K562 (cell line): ENCODE results near the gene RIOX2. TPM values are rescaled to one million over a fixed set of nuclear protein-coding genes. Genes with fewer than 3 reads are reported as not detected.

Source experiments
- ATAC-seq: fragments of 200-7000 bp; cut with Tn5 transposase; 3 replicates; pipeline ENCODE4 v1.9.1; 2020; ENCODE audit warnings: moderate library complexity
- BruUV-seq: library from RNA; stranded (reverse); fragments of 400-500 nt; replicated peaks from 2 replicates; lab custom pipeline; 2021; lab: Mats Ljungman, UMichigan
- CTCF ChIA-PET: fragments of 300-600 bp; formaldehyde crosslinking; extraction: SDS; loops from one replicate; lab custom pipeline; 2021; ENCODE audit warnings: low intra/inter-chr PET ratio; lab: Yijun Ruan, JAX
- POLR2A ChIA-PET: fragments of 300-600, 350-650 bp; sonication (Branson Sonifier 250); formaldehyde crosslinking; extraction: SDS; loops from one replicate; lab custom pipeline; 2021; ENCODE audit warnings: antibody characterized with exemption, inconsistent platforms; lab: Yijun Ruan, JAX
- DNase-seq, 4 experiments: peaks; one replicate each; pipeline versions ENCODE4 v3.0.0 to v3.0.0-alpha.2; 2011 to 2018; ENCODE audit warnings: low spot score in 3 of 4, mixed read lengths in 3 of 4; ENCODE audit errors: extremely low read depth in 1 of 4
- FAIRE-seq: peaks from 2 replicates; lab custom pipeline; 2011; peaks lifted over from hg19 to GRCh38; lab: Jason Lieb, UNC
- H2AFZ ChIP-seq: 2 replicates; pipeline ENCODE4 v1.6.0; 2011; ENCODE audit warnings: low read depth, low read length, control low read depth, inconsistent platforms
- H3K27ac ChIP-seq: fragments of 200-600 bp; 3 replicates; pipeline ENCODE4 v1.8.0; 2011; ENCODE audit warnings: low read depth, mild to moderate bottlenecking, control low read depth, inconsistent platforms, low read length, moderate library complexity, mixed read lengths; ENCODE audit errors: extremely low read depth
- H3K27me3 ChIP-seq, 2 experiments: fragments of 300-600 bp in 1 of 2; 2 replicates in 1 of 2; 3 replicates in 1 of 2; pipeline versions ENCODE4 v1.6.0 to v1.8.0; 2011; ENCODE audit warnings: inconsistent platforms in 2 of 2, low read length in 2 of 2, mild to moderate bottlenecking in 1 of 2, mixed read lengths in 1 of 2, moderate library complexity in 1 of 2; ENCODE audit not compliant: control insufficient read depth in 2 of 2, insufficient read depth in 2 of 2
- H3K36me3 ChIP-seq: fragments of 300-600 bp; 3 replicates; pipeline ENCODE4 v1.8.0; 2011; ENCODE audit warnings: mild to moderate bottlenecking, low read length, inconsistent platforms; ENCODE audit not compliant: control insufficient read depth, insufficient read depth
- H3K4me1 ChIP-seq, 2 experiments: fragments of 200-600 bp in 1 of 2; replicated peaks in 1 of 2; 2 replicates in 1 of 2; 3 replicates in 1 of 2; pipeline versions ENCODE4 v1.5.1 to v1.8.0; 2011; ENCODE audit warnings: inconsistent platforms in 2 of 2, low read length in 2 of 2, mild to moderate bottlenecking in 1 of 2, mixed read lengths in 1 of 2, moderate library complexity in 1 of 2; ENCODE audit not compliant: control insufficient read depth in 2 of 2, insufficient read depth in 2 of 2
- H3K4me2 ChIP-seq: 2 replicates; pipeline ENCODE4 v1.6.1; 2011; ENCODE audit warnings: low read length, control low read depth, inconsistent platforms, mixed read lengths; ENCODE audit not compliant: insufficient read depth
- H3K4me3 ChIP-seq: fragments of 200-600 bp; sonication (generic), shearing (Covaris generic); 2 replicates; pipeline ENCODE4 v1.5.1; 2016; ENCODE audit warnings: control low read depth, inconsistent platforms
- H3K79me2 ChIP-seq: fragments of 200-600 bp; 3 replicates; pipeline ENCODE4 v1.8.0; 2011; ENCODE audit warnings: low read length, inconsistent platforms; ENCODE audit not compliant: control insufficient read depth, insufficient read depth
- H3K9ac ChIP-seq, 2 experiments: 2 replicates each; pipeline versions ENCODE4 v1.6.0 to v1.6.1; 2011; ENCODE audit warnings: low read depth in 2 of 2, low read length in 2 of 2, control low read depth in 1 of 2, inconsistent platforms in 1 of 2, mild to moderate bottlenecking in 1 of 2, mixed read lengths in 1 of 2; ENCODE audit not compliant: insufficient read depth in 1 of 2
- H3K9me1 ChIP-seq: one replicate; pipeline ENCODE4 v1.6.0; 2011; ENCODE audit warnings: inconsistent platforms, mild to moderate bottlenecking, low read length, moderate library complexity; ENCODE audit not compliant: control insufficient read depth, insufficient read depth
- H3K9me3 ChIP-seq: replicated peaks from 2 replicates; pipeline ENCODE4 v1.5.1; 2011; ENCODE audit warnings: low read depth, low read length, inconsistent platforms; ENCODE audit not compliant: control insufficient read depth, insufficient read depth
- H4K20me1 ChIP-seq: replicated peaks from 2 replicates; pipeline ENCODE4 v1.6.1; 2011; ENCODE audit warnings: low read length, inconsistent platforms, mixed read lengths; ENCODE audit not compliant: control insufficient read depth, insufficient read depth
- FUS ChIP-seq: fragments of 200-400 bp; formaldehyde crosslinking; optimal IDR thresholded peaks from 2 replicates; pipeline ENCODE3; 2017; ENCODE audit warnings: low read depth, low read length
- L3MBTL2 ChIP-seq: fragments of 450-650 bp; IDR thresholded peaks from 2 replicates; pipeline ENCODE4 v1.6.1; 2016; ENCODE audit warnings: mild to moderate bottlenecking, moderate library complexity
- MIER1 ChIP-seq: fragments of 450-650 bp; IDR thresholded peaks from 2 replicates; pipeline ENCODE4 v1.6.1; 2016; ENCODE audit warnings: antibody characterized with exemption, mild to moderate bottlenecking, low read depth
- NFYB ChIP-seq: IDR thresholded peaks from 2 replicates; pipeline ENCODE4 v1.6.1; 2011; ENCODE audit warnings: mild to moderate bottlenecking, moderate library complexity; ENCODE audit not compliant: insufficient read length; ENCODE audit errors: extremely low read depth
- RUNX1 ChIP-seq: sonication (generic); IDR thresholded peaks from 2 replicates; pipeline ENCODE4 v1.6.1; 2016; ENCODE audit warnings: antibody characterized with exemption, low read depth
- SMARCA4 ChIP-seq: fragments of 450-650 bp; IDR thresholded peaks from 2 replicates; pipeline ENCODE4 v1.6.1; 2016
- ZNF146 ChIP-seq: IDR thresholded peaks from one replicate; pipeline ENCODE4 v1.6.1; 2018; ENCODE audit warnings: missing compliant biosample characterization; ENCODE audit not compliant: unreplicated experiment
- ZNF444 ChIP-seq: fragments of 250-450 bp; sonication (Bioruptor Pico); IDR thresholded peaks from 2 replicates; pipeline ENCODE4 v1.4.0; 2020; ENCODE audit warnings: mild to moderate bottlenecking, moderate library complexity
- ZNF77 ChIP-seq: fragments of 250-450 bp; sonication (Bioruptor Pico); IDR thresholded peaks from 2 replicates; pipeline ENCODE4 v1.5.0; 2020
- WGBS: fragments of 100-300 bp; shearing (Covaris generic); methylation state at CpG from one replicate; pipeline ENCODE4 v1.1.6; 2016; ENCODE audit warnings: low coverage, mixed read lengths; ENCODE audit not compliant: insufficient coverage; ENCODE audit errors: missing lambda C conversion rate; 5-methylcytosine and 5-hydroxymethylcytosine counted together
- in situ Hi-C: fragments of 300-500 bp; cut with MboI; formaldehyde crosslinking; loops from 4 replicates; pipeline ENCODE4 v1.15.0; 2018; ENCODE audit warnings: inconsistent platforms, mixed read lengths
- intact Hi-C: fragments of 100-400 bp; cut with micrococcal nuclease; formaldehyde crosslinking; loops from 2 replicates; pipeline ENCODE4 v1.14.2; 2022
- polyA plus RNA-seq, 8 experiments: library from polyadenylated mRNA; depleted of rRNA in 4 of 8; stranded (reverse) in 5 of 8; unstranded in 3 of 8; fragments of >200 nt; fragmentation: Nextera tagmentation in 2 of 8; fragmentation: Illumina TruSeq in 1 of 8; extraction: Ambion mirVana in 2 of 8; extraction: Trizol in 1 of 8; gene quantifications; 2 replicates each; pipeline versions ENCODE4 v1.2.1 to v1.2.3, GENCODE V29; 2011 to 2014; ENCODE audit warnings: inconsistent platforms in 1 of 8, missing spikeins in 1 of 8
- total RNA-seq, 7 experiments: library from RNA; depleted of rRNA in 6 of 7; stranded (reverse); fragments of >200 nt in 6 of 7; fragmentation: Illumina TruSeq in 2 of 7; extraction: Trizol in 2 of 7; gene quantifications; 2 replicates each; pipeline versions ENCODE4 v1.2.1 to v1.2.3, GENCODE V29; 2011 to 2021; ENCODE audit warnings: low replicate concordance in 1 of 7
- TF ChIP-seq, protein P1 (sequence below): sonication (generic); formaldehyde crosslinking; IDR thresholded peaks from 2 replicates; pipeline ENCODE4 v1.8.0; 2022; ENCODE audit warnings: missing genetic modification reagents, mild to moderate bottlenecking, borderline replicate concordance
- TF ChIP-seq, protein P2 (sequence below): fragments of 450-650 bp; conservative IDR thresholded peaks from 2 replicates; pipeline ENCODE4 v1.6.1; 2016; ENCODE audit warnings: missing genetic modification characterization, low read depth, mild to moderate bottlenecking, missing compliant biosample characterization, moderate library complexity
- TF ChIP-seq, protein P3 (sequence below): fragments of 450-650 bp; IDR thresholded peaks from 2 replicates; pipeline ENCODE4 v1.7.1; 2018; ENCODE audit warnings: mild to moderate bottlenecking, low read depth; ENCODE audit not compliant: partially characterized antibody
- TF ChIP-seq, protein P4 (sequence below): fragments of 250-450 bp; sonication (Bioruptor Pico); IDR thresholded peaks from 2 replicates; pipeline ENCODE4 v1.5.0; 2021; ENCODE audit warnings: mild to moderate bottlenecking, borderline replicate concordance

Gene RIOX2
- total and polyA plus RNA-seq, 9 of the 15 experiments (the other 6 are each of a cell fraction or from before 2014, with no cell fraction given): 22.2 to 56.0 (median 32.6) TPM

DNA sequence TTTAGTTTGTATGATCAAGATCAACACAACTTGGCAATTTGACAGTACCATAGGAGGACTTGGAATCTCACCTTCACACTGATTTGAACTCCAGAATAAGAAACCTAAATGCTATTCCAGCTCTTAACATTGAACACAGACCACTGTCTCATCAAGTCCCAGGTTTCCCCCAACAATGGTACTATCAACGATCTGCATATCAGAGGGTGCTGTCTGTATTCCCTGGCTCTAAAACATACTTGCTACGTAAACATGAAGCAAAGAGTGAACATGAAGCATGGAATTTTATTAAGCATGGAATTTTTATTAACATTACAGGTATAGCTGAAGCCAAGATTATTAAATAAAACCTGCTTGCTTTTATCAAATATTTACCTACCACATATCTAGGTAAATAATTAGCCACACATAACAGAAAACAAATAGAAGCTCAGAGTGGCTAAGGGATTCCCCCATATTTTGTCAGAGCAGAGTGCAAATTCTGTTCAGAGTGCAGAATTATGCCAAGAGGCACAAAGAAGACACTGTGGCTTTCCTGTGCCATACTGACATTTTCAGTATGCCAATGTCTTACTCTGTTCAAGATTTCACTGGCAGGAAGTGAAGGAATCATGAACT, 22.2 kb upstream of the RIOX2 start (continued):
- no peak for TF ChIP-seq RUNX1
- TF ChIP-seq ZNF444 (CRISPR knock-in tag): no peak

DNA sequence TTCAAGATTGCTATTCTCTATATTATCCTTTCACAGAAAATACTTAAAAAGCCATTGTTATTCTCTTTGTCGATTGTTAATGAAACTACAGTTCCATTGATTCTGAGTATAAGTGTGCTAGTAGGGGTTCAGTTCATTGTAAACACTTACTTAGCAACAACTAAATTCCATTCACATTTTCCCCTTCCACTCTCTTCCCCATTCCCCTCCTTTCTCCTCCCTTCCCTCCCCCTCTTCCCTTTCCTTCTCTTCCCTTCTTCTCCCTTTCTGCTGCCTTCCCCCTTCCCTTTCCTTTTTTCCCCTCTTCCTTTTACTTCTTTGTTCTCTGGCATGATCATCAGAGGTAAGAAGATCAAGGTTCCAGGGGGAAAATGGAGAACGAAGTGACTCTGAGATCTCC, 21.3 kb upstream of the RIOX2 start:
- CTCF ChIA-PET: no interaction called here
- H4K20me1 ChIP-seq: no peaks in the 10 kb centered on the region
- no peaks in the 10 kb centered on the region for H3K79me2 ChIP-seq
- no peaks in the 10 kb centered on the region for H3K9me1 ChIP-seq
- no peaks in the 10 kb centered on the region for H3K9me3 ChIP-seq
- no peak overlapping the region for H3K4me2 ChIP-seq
- no peak overlapping the region for H3K27ac ChIP-seq
- in situ Hi-C loops (no loop called here), intact Hi-C loops (no loop called here)
- H3K9ac ChIP-seq: no peak overlapping the region
- ATAC-seq (no peak), FAIRE-seq (no peak), DNase-seq (no peak)
- H3K27me3 ChIP-seq: no peaks in the 10 kb centered on the region
- WGBS: 3% methylated on average over 2 of the region's 2 CpGs
- no peak for TF ChIP-seq ZNF146 (CRISPR knock-in tag)
- TF ChIP-seq, protein P1, sequence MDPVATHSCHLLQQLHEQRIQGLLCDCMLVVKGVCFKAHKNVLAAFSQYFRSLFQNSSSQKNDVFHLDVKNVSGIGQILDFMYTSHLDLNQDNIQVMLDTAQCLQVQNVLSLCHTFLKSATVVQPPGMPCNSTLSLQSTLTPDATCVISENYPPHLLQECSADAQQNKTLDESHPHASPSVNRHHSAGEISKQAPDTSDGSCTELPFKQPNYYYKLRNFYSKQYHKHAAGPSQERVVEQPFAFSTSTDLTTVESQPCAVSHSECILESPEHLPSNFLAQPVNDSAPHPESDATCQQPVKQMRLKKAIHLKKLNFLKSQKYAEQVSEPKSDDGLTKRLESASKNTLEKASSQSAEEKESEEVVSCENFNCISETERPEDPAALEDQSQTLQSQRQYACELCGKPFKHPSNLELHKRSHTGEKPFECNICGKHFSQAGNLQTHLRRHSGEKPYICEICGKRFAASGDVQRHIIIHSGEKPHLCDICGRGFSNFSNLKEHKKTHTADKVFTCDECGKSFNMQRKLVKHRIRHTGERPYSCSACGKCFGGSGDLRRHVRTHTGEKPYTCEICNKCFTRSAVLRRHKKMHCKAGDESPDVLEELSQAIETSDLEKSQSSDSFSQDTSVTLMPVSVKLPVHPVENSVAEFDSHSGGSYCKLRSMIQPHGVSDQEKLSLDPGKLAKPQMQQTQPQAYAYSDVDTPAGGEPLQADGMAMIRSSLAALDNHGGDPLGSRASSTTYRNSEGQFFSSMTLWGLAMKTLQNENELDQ (CRISPR knock-in tag): no peak
- TF ChIP-seq SMARCA4: no peak
- TF ChIP-seq, protein P2, sequence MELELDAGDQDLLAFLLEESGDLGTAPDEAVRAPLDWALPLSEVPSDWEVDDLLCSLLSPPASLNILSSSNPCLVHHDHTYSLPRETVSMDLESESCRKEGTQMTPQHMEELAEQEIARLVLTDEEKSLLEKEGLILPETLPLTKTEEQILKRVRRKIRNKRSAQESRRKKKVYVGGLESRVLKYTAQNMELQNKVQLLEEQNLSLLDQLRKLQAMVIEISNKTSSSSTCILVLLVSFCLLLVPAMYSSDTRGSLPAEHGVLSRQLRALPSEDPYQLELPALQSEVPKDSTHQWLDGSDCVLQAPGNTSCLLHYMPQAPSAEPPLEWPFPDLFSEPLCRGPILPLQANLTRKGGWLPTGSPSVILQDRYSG (tag): no peak
- TF ChIP-seq NFYB: no peak
- TF ChIP-seq MIER1: no peak
- TF ChIP-seq L3MBTL2: no peak
- TF ChIP-seq ZNF77 (CRISPR knock-in tag): no peak
- no peak for TF ChIP-seq FUS
- TF ChIP-seq, protein P3, sequence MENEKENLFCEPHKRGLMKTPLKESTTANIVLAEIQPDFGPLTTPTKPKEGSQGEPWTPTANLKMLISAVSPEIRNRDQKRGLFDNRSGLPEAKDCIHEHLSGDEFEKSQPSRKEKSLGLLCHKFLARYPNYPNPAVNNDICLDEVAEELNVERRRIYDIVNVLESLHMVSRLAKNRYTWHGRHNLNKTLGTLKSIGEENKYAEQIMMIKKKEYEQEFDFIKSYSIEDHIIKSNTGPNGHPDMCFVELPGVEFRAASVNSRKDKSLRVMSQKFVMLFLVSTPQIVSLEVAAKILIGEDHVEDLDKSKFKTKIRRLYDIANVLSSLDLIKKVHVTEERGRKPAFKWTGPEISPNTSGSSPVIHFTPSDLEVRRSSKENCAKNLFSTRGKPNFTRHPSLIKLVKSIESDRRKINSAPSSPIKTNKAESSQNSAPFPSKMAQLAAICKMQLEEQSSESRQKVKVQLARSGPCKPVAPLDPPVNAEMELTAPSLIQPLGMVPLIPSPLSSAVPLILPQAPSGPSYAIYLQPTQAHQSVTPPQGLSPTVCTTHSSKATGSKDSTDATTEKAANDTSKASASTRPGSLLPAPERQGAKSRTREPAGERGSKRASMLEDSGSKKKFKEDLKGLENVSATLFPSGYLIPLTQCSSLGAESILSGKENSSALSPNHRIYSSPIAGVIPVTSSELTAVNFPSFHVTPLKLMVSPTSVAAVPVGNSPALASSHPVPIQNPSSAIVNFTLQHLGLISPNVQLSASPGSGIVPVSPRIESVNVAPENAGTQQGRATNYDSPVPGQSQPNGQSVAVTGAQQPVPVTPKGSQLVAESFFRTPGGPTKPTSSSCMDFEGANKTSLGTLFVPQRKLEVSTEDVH: no peak
- TF ChIP-seq, protein P4, sequence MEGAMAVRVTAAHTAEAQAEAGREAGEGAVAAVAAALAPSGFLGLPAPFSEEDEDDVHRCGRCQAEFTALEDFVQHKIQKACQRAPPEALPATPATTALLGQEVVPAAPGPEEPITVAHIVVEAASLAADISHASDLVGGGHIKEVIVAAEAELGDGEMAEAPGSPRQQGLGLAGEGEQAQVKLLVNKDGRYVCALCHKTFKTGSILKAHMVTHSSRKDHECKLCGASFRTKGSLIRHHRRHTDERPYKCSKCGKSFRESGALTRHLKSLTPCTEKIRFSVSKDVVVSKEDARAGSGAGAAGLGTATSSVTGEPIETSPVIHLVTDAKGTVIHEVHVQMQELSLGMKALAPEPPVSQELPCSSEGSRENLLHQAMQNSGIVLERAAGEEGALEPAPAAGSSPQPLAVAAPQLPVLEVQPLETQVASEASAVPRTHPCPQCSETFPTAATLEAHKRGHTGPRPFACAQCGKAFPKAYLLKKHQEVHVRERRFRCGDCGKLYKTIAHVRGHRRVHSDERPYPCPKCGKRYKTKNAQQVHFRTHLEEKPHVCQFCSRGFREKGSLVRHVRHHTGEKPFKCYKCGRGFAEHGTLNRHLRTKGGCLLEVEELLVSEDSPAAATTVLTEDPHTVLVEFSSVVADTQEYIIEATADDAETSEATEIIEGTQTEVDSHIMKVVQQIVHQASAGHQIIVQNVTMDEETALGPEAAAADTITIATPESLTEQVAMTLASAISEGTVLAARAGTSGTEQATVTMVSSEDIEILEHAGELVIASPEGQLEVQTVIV: no peak
- H3K36me3 ChIP-seq: no peaks in the 10 kb centered on the region
- BruUV-seq: no TSS peak
- H3K4me3 ChIP-seq: no peak overlapping the region
- no peaks in the 10 kb centered on the region for H3K4me1 ChIP-seq
- POLR2A ChIA-PET: no interaction called here
- H2AFZ ChIP-seq: no peak overlapping the region
